T-helper 1 cell treated with Interleukin-12 subunit alpha and Interleukin-12 subunit beta and Interleukin-4 antibody, amounts not matched to agents 30 μg/mL and 1 μg/mL, for 36 hours (primary cell): Measurements from ENCODE around the gene ACTR5.
A peak's percentile ranks its signal among the peaks of the same experiment; 100 is the strongest.

Source experiments
- H3K27ac Mint-ChIP-seq: one replicate; pipeline ENCODE4 v1.8.0; 2021; ENCODE audit warnings: mild to moderate bottlenecking, mixed read lengths
- H3K27me3 Mint-ChIP-seq: one replicate; pipeline ENCODE4 v1.8.0; 2021; ENCODE audit warnings: low read depth, mixed read lengths
- H3K36me3 Mint-ChIP-seq: one replicate; pipeline ENCODE4 v1.8.0; 2021; ENCODE audit warnings: low read depth, mixed read lengths
- H3K4me1 Mint-ChIP-seq: one replicate; pipeline ENCODE4 v1.8.0; 2021; ENCODE audit warnings: low read depth, mixed read lengths
- H3K4me3 Mint-ChIP-seq: one replicate; pipeline ENCODE4 v1.8.0; 2021; ENCODE audit warnings: mild to moderate bottlenecking, moderate library complexity, mixed read lengths
- H3K9me3 Mint-ChIP-seq: one replicate; pipeline ENCODE4 v1.8.0; 2021; ENCODE audit warnings: mixed read lengths

ACTR5 gene

GRCh38 chr20:38725931-38726803 lies 22.1 kb upstream of the ACTR5 start:
- Mint-ChIP-seq H3K4me1 (peaks cover 41% of the 10 kb centered on the region), H3K4me3 (peak overlapping the region; percentile 32), H3K27me3 (peaks cover 91% of the 10 kb centered on the region), H3K9me3 (peaks cover 4% of the 10 kb centered on the region), H3K27ac (peak overlapping the region; percentile 88), H3K36me3 (peaks cover 16% of the 10 kb centered on the region)

GRCh38 chr20:38726804-38727606 lies 21.3 kb upstream of the ACTR5 start:
- Mint-ChIP-seq H3K4me1 (peaks cover 41% of the 10 kb centered on the region), H3K36me3 (peaks cover 16% of the 10 kb centered on the region), H3K4me3 (peak overlapping the region; percentile 37), H3K9me3 (peaks cover 4% of the 10 kb centered on the region), H3K27ac (peak overlapping the region; percentile 88), H3K27me3 (peaks cover 91% of the 10 kb centered on the region)

GRCh38 chr20:38727607-38728190 lies 20.6 kb upstream of the ACTR5 start:
- peak overlapping the region; percentile 37 for H3K4me3 Mint-ChIP-seq
- peak overlapping the region; percentile 88 for H3K27ac Mint-ChIP-seq
- peaks cover 91% of the 10 kb centered on the region for H3K27me3 Mint-ChIP-seq
- H3K4me1 Mint-ChIP-seq = peaks cover 41% of the 10 kb centered on the region
- H3K9me3 Mint-ChIP-seq = peaks cover 4% of the 10 kb centered on the region
- peaks cover 16% of the 10 kb centered on the region for H3K36me3 Mint-ChIP-seq

GRCh38 chr20:38728191-38728781 lies 20.0 kb upstream of the ACTR5 start:
- Mint-ChIP-seq H3K4me3 (no peak overlapping the region), H3K36me3 (peaks cover 16% of the 10 kb centered on the region), H3K27me3 (peaks cover 91% of the 10 kb centered on the region), H3K4me1 (peaks cover 41% of the 10 kb centered on the region), H3K27ac (peak overlapping the region; percentile 68), H3K9me3 (peaks cover 4% of the 10 kb centered on the region)

GRCh38 chr20:38728911-38729642 lies 19.2 kb upstream of the ACTR5 start:
- Mint-ChIP-seq H3K4me1 (peaks cover 41% of the 10 kb centered on the region), H3K4me3 (peak overlapping the region; percentile 42), H3K9me3 (peaks cover 4% of the 10 kb centered on the region), H3K27me3 (peaks cover 94% of the 10 kb centered on the region), H3K27ac (peak overlapping the region; percentile 89), H3K36me3 (peaks cover 16% of the 10 kb centered on the region)

GRCh38 chr20:38729767-38730166 lies 18.5 kb upstream of the ACTR5 start:
- peaks cover 40% of the 10 kb centered on the region for H3K4me1 Mint-ChIP-seq
- H3K36me3 Mint-ChIP-seq = peaks cover 16% of the 10 kb centered on the region
- H3K9me3 Mint-ChIP-seq = peaks cover 4% of the 10 kb centered on the region
- H3K27me3 Mint-ChIP-seq = peaks cover 97% of the 10 kb centered on the region
- H3K27ac Mint-ChIP-seq = no peak overlapping the region
- no peak overlapping the region for H3K4me3 Mint-ChIP-seq

- Mint-ChIP-seq H3K4me3 (peak overlapping the region; percentile 40), H3K36me3 (peaks cover 16% of the 10 kb centered on the region), H3K27me3 (peaks cover 99% of the 10 kb centered on the region), H3K4me1 (peaks cover 38% of the 10 kb centered on the region), H3K9me3 (peaks cover 4% of the 10 kb centered on the region), H3K27ac (peak overlapping the region; percentile 79)
Measured at GRCh38 chr20:38730167-38730988, 17.9 kb upstream of the ACTR5 start.

- H3K4me1 Mint-ChIP-seq = peaks cover 32% of the 10 kb centered on the region
- peaks cover 4% of the 10 kb centered on the region for H3K9me3 Mint-ChIP-seq
- peaks cover 99% of the 10 kb centered on the region for H3K27me3 Mint-ChIP-seq
- H3K36me3 Mint-ChIP-seq = peaks cover 16% of the 10 kb centered on the region
- peak overlapping the region; percentile 50 for H3K4me3 Mint-ChIP-seq
- peak overlapping the region; percentile 79 for H3K27ac Mint-ChIP-seq
Measured at GRCh38 chr20:38730989-38731737, 17.1 kb upstream of the ACTR5 start.

GRCh38 chr20:38731738-38732113 lies 16.5 kb upstream of the ACTR5 start:
- H3K27me3 Mint-ChIP-seq = peaks cover 100% of the 10 kb centered on the region
- H3K4me1 Mint-ChIP-seq = peaks cover 28% of the 10 kb centered on the region
- peaks cover 4% of the 10 kb centered on the region for H3K9me3 Mint-ChIP-seq

GRCh38 chr20:38732981-38733380 lies 15.3 kb upstream of the ACTR5 start:
- peaks cover 7% of the 10 kb centered on the region for H3K36me3 Mint-ChIP-seq
- peaks cover 4% of the 10 kb centered on the region for H3K9me3 Mint-ChIP-seq
- no peak overlapping the region for H3K4me3 Mint-ChIP-seq
- peaks cover 19% of the 10 kb centered on the region for H3K4me1 Mint-ChIP-seq
- H3K27ac Mint-ChIP-seq = no peak overlapping the region
- peaks cover 92% of the 10 kb centered on the region for H3K27me3 Mint-ChIP-seq

More at GRCh38 chr20:38731738-38732113, 16.5 kb upstream of the ACTR5 start:
- peak overlapping the region; percentile 50 for H3K4me3 Mint-ChIP-seq
- H3K27ac Mint-ChIP-seq = no peak overlapping the region
- peaks cover 13% of the 10 kb centered on the region for H3K36me3 Mint-ChIP-seq

- Mint-ChIP-seq H3K36me3 (no peaks in the 10 kb centered on the region), H3K4me3 (no peak overlapping the region), H3K9me3 (no peaks in the 10 kb centered on the region), H3K4me1 (peaks cover 9% of the 10 kb centered on the region), H3K27ac (no peak overlapping the region), H3K27me3 (peaks cover 79% of the 10 kb centered on the region)
Measured at GRCh38 chr20:38735172-38735571, 13.1 kb upstream of the ACTR5 start.

- peaks cover 78% of the 10 kb centered on the region for H3K27me3 Mint-ChIP-seq
- no peak overlapping the region for H3K27ac Mint-ChIP-seq
- no peaks in the 10 kb centered on the region for H3K9me3 Mint-ChIP-seq
- no peaks in the 10 kb centered on the region for H3K36me3 Mint-ChIP-seq
- H3K4me1 Mint-ChIP-seq = no peaks in the 10 kb centered on the region
- no peak overlapping the region for H3K4me3 Mint-ChIP-seq
Measured at GRCh38 chr20:38737887-38738286, 10.4 kb upstream of the ACTR5 start.
